ENCODE data around the gene CHST14.

- TF ChIP-seq CTCF (IDR thresholded peaks at IDR 0.05; ENCODE audit: low read length) = no peak
- TF ChIP-seq EZH2 (IDR thresholded peaks at IDR 0.05; ENCODE audit: borderline replicate concordance, low read length) = no peak
These were observed 27.6 kb downstream of the CHST14 start for GRCh38 chr15:40498418-40498817.
